ENCODE measurements around the gene APOA5.
"Not testable (repeated sequence)": the region's sequence is repeated elsewhere in the genome, so short reads cannot be mapped to it uniquely, and the experiment has no call there.

APOA5 gene

DNA sequence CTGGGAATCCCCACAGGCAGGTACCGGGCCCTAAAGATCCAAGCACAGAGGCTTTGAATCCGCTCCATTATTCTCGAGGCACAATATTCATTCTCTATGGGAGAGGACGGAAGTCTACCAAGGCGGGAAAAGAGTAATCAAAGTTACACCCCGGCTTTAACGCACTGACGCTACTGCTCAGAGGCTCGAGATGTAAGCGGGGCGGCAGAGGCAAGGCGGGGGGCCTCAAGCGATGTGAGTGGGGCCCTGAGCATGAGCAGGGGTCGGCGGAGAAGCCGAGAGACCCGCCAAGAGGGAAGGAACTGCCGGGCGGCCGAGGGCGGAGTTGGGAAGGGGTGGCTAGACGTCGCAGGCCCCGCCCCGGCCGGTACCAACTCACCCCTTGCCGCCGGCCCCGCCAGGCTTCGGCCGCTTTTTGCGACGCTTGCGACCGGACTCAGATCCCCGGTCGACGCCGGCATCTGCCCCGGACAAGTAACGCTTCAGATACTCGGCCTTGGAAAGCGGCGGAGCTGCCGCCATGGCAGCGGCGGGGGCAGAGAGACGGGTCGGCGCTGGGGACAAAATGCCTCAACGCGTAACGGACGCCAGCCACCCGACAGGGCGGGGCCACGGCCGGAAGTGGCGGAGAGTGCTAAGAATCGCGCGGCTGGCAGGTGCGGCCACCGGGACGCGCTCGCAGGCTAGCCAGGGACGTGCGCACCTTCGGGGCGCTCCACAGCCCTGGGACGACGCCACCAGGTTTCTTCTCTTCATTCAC is 19.1 kb downstream of the APOA5 start, which contains the start of gene BUD13:
TSS of gene BUD13 (minus strand) at position 545 of the 760 bp plus-strand sequence. CDS start at position 522, 23 bp downstream.
- peak; percentile 74 for DNase-seq

- no peak for DNase-seq
Measured at GRCh38 chr11:116771935-116772334, 19.7 kb downstream of the APOA5 start.

GRCh38 chr11:116762132-116762531 is 29.5 kb downstream of the APOA5 start:
- DNase-seq: no peak

GRCh38 chr11:116756044-116756443 is 35.6 kb downstream of the APOA5 start:
- DNase-seq: not testable (repeated sequence)

GRCh38 chr11:116750070-116750718 is 41.5 kb downstream of the APOA5 start:
- no peak for DNase-seq

DNA sequence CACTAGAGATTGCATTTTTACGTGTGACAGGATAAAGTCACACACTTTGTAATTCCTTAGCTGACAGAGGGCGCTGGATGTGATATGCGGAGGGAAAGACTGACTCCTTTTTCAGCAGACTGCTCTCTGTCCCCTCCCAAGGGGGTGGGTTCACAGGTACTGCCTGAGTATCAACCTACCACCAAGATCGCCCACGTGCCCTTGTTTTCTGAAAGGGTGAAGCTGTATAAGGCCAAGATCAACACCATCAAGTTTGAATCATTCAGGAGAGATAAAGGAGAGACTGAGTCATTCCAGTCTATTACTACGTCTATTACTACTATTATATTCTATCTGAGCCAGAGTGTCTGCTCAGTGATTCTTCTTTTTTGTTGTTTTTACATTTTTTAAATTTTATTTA is 49.6 kb downstream of the APOA5 start:
- peak; percentile 67 for DNase-seq

DNA sequence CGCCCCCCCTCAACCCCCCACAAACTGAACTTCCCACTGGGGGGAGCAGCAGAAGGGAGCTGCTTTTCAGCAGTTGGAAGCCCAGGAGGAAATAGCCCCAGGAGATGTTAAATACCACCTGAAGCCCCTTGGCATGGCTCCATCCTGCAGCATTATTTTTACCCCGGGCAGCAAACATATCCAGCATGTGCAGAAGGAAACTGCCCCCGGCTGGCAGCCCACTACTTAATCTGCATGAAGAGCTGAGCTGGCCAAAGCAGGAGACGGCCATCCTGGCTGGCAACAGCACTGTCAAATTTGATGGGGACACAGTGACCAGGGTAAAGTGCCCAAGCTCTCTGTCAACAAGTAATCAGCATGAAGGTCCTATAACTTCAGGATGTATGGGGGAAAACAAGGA is 50.9 kb downstream of the APOA5 start:
- no peak for DNase-seq
